Stimulated activated CD4-positive, alpha-beta T cell treated with anti-CD3 and anti-CD28 coated beads, Interleukin-12 subunit alpha, Interleukin-12 subunit beta, amount 100 ng/mL, for 4 hours (primary cell): ENCODE measurements around the gene AARS2.

Experiments
- DNase-seq: peaks from one replicate; pipeline ENCODE4 v3.0.0-alpha.2; 2020

Gene AARS2

GRCh38 chr6:44273617-44274016, 39.5 kb downstream of the AARS2 start:
- DNase-seq, result no peak

GRCh38 chr6:44272999-44273566, 40.1 kb downstream of the AARS2 start:
- no peak for DNase-seq

- DNase-seq, result no peak
Observed at GRCh38 chr6:44272529-44272928, 40.6 kb downstream of the AARS2 start.

GRCh38 chr6:44271914-44272313, 41.2 kb downstream of the AARS2 start:
- no peak for DNase-seq

GRCh38 chr6:44271406-44271723, 41.8 kb downstream of the AARS2 start:
- no peak for DNase-seq

- no peak for DNase-seq
Observed at GRCh38 chr6:44270526-44271405, 42.4 kb downstream of the AARS2 start.

- DNase-seq, result no peak
Observed at GRCh38 chr6:44269921-44270525, 43.1 kb downstream of the AARS2 start, which contains the start of gene TMEM151B. TSS of gene TMEM151B (plus strand) at chr6:44270450. CDS start at chr6:44270743, 293 bp downstream.

GRCh38 chr6:44269178-44269920, 43.8 kb downstream of the AARS2 start:
- no peak for DNase-seq

GRCh38 chr6:44268095-44268628, 45.0 kb downstream of the AARS2 start:
- peak; percentile 56 for DNase-seq

- DNase-seq, result no peak
Observed at GRCh38 chr6:44267252-44267651, 45.9 kb downstream of the AARS2 start.

GRCh38 chr6:44266347-44266746, 46.8 kb downstream of the AARS2 start:
- DNase-seq, result no peak

GRCh38 chr6:44265722-44266233, 47.4 kb downstream of the AARS2 start:
- no peak for DNase-seq

- peak; percentile 97 for DNase-seq
Observed at GRCh38 chr6:44265007-44265721, 48.0 kb downstream of the AARS2 start, which contains the start of gene NFKBIE. TSS of gene NFKBIE (minus strand) at chr6:44265551. CDS start at chr6:44265346, 205 bp downstream.

- no peak for DNase-seq
Observed at GRCh38 chr6:44264154-44265006, 48.8 kb downstream of the AARS2 start.

GRCh38 chr6:44263354-44264100, 49.6 kb downstream of the AARS2 start:
- DNase-seq, result no peak

GRCh38 chr6:44262467-44263353, 50.4 kb downstream of the AARS2 start:
- no peak for DNase-seq

GRCh38 chr6:44261581-44261980, 51.6 kb downstream of the AARS2 start:
- no peak for DNase-seq

- DNase-seq, result no peak
Observed at GRCh38 chr6:44260451-44261297, 52.5 kb downstream of the AARS2 start.
